ENCODE results near the gene STAT5B.

- TF ChIP-seq CREB1 (IDR thresholded peaks at IDR 0.05) = no peak
- TF ChIP-seq CREB1 (CRISPR knock-in tag; IDR thresholded peaks at IDR 0.05) = no peak
- no peak for TF ChIP-seq REST (IDR thresholded peaks at IDR 0.05; ENCODE audit: borderline replicate concordance)
- no peak for TF ChIP-seq REST (CRISPR knock-in tag; IDR thresholded peaks at IDR 0.05; ENCODE audit: low read depth)
Observed at GRCh38 chr17:42212382-42212781, 63.8 kb downstream of the STAT5B start.

Data from K562 (cell line).